Measurements from ENCODE around the gene BCL2.

GRCh38 chr18:63179422-63179821 is 140.1 kb downstream of the BCL2 start:
- no peak for TF ChIP-seq CTCF (IDR thresholded peaks at IDR 0.05; ENCODE audit: low read depth, low read length)
- no peak for TF ChIP-seq EZH2phosphoT487 (IDR thresholded peaks at IDR 0.05; ENCODE audit: low read depth)
